Progenitor cell of endocrine pancreas (in vitro differentiated cells): ENCODE data around the gene TNFRSF17. TPM values are rescaled to one million over a fixed set of nuclear protein-coding genes. Genes with fewer than 3 reads are reported as not detected.

Experiments
- DNase-seq: peaks from one replicate; pipeline ENCODE4 v3.0.0; 2021; ENCODE audit warnings: low spot score; ENCODE audit not compliant: unreplicated experiment
- H3K27ac Mint-ChIP-seq: 2 replicates; pipeline ENCODE4 v1.8.0; 2021; ENCODE audit warnings: mild to moderate bottlenecking, moderate library complexity, mixed read lengths
- H3K27me3 Mint-ChIP-seq: 2 replicates; pipeline ENCODE4 v1.8.0; 2021; ENCODE audit warnings: mixed read lengths
- H3K36me3 Mint-ChIP-seq: 2 replicates; pipeline ENCODE4 v1.8.0; 2022; ENCODE audit warnings: mixed read lengths; ENCODE audit not compliant: insufficient read depth
- H3K4me1 Mint-ChIP-seq: 2 replicates; pipeline ENCODE4 v1.8.0; 2021; ENCODE audit warnings: low read depth, mixed read lengths
- H3K4me3 Mint-ChIP-seq: 2 replicates; pipeline ENCODE4 v1.8.0; 2021; ENCODE audit warnings: low read depth, mild to moderate bottlenecking, moderate library complexity, mixed read lengths
- H3K9me3 Mint-ChIP-seq: 2 replicates; pipeline ENCODE4 v1.8.0; 2021; ENCODE audit warnings: low read depth, mixed read lengths
- CTCF ChIP-seq: fragments of 200-600 bp; sonication (generic); IDR thresholded peaks from one replicate; pipeline ENCODE4 v1.5.0; 2021; ENCODE audit warnings: antibody characterized with exemption, mild to moderate bottlenecking; ENCODE audit not compliant: unreplicated experiment
- total RNA-seq: library from RNA; stranded (reverse); gene quantifications from 2 replicates; pipeline ENCODE4 v1.2.1, GENCODE V29; 2021

The TNFRSF17 gene
- total RNA-seq, 1 donor from 2014 or later = not detected

DNA sequence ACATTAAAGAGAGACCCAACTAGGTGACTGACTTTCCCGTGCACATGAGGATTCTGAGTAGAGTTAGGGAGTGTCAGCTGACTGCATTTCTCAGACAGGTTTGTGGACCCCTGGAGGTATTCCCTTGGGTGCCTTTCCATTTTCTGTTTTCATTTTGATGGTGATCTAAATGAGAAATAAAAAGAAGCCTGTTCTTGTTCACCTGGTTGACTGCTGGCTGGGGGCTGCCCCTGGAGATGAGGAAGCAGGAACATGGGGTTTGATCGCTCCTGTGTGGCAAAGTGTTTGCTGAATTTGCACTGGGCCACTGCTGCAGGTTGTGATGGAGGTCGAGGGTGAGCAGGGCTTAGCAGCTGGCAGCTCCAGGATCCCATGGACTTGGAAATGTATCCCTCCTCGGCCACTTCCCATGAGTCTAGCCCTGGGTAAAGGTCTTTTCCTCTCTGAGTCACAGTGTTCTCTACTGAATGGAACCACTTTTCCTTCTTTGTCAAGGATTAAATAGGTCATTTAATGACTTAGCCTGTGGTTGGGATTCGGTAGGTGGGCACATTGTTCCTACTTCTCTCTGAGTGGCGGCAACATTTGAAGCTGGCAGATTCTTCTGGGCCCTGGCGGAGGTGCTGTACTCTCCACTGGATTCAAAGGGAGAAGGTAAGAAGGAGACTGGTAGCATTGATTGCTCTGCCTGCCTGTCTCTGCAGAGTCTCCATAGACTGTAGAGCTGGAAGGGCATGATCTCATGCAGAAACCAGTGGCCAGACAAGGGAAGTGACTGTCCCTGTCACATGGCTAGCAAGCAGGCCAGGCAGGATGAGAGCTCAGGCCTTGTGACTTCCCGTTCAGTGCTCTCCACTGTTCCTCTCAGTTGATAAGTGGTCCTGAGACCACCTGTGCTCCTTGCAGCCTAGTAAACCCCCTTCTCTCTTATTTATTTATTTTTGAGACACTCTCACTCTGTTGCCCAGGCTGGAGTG is 29.4 kb downstream of the TNFRSF17 start:
- Mint-ChIP-seq H3K36me3 (no peaks in the 10 kb centered on the region), H3K4me3 (no peak overlapping the region), H3K27ac (no peak overlapping the region), H3K4me1 (peaks cover 9% of the 10 kb centered on the region), H3K27me3 (no peaks in the 10 kb centered on the region), H3K9me3 (no peaks in the 10 kb centered on the region)
- no peak for DNase-seq
- TF ChIP-seq CTCF = no peak

- H3K9me3 Mint-ChIP-seq = no peaks in the 10 kb centered on the region
- no peaks in the 10 kb centered on the region for H3K36me3 Mint-ChIP-seq
- no peak for TF ChIP-seq CTCF
- no peak overlapping the region for H3K4me3 Mint-ChIP-seq
- no peak for DNase-seq
- no peak overlapping the region for H3K27ac Mint-ChIP-seq
- no peaks in the 10 kb centered on the region for H3K27me3 Mint-ChIP-seq
- peaks cover 7% of the 10 kb centered on the region for H3K4me1 Mint-ChIP-seq
Observed at GRCh38 chr16:11996433-11997330, 31.7 kb downstream of the TNFRSF17 start.

DNA sequence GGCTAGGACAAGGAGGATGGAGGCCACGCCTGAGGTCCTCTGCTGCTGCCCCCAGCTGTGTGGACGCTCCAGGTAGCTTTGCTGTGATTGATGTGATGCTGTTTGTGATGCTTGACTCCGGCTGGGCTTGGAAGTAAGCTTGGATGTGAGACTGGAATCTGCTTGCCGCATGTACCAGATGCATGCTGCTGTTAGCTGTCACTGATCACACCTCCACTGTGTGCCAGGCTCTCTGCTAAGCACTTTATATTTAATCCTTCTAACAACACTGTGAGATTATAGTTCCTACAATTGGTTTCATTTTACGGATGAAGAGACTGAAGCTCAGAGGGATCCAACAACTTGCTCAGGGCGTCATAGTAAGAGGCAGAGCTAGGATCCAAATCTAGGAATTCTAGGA is 35.0 kb downstream of the TNFRSF17 start:
- TF ChIP-seq CTCF = no peak
- Mint-ChIP-seq H3K4me1 (peaks cover 7% of the 10 kb centered on the region), H3K27ac (no peak overlapping the region), H3K9me3 (no peaks in the 10 kb centered on the region), H3K36me3 (no peaks in the 10 kb centered on the region), H3K27me3 (no peaks in the 10 kb centered on the region), H3K4me3 (no peak overlapping the region)
- no peak for DNase-seq

GRCh38 chr16:12002447-12003006 is 37.5 kb downstream of the TNFRSF17 start:
- H3K27me3 Mint-ChIP-seq = no peaks in the 10 kb centered on the region

More at GRCh38 chr16:12002447-12003006, 37.5 kb downstream of the TNFRSF17 start:
- no peak overlapping the region for H3K4me3 Mint-ChIP-seq
- no peak for TF ChIP-seq CTCF
- no peaks in the 10 kb centered on the region for H3K36me3 Mint-ChIP-seq
- no peak overlapping the region for H3K27ac Mint-ChIP-seq
- H3K9me3 Mint-ChIP-seq = no peaks in the 10 kb centered on the region
- H3K4me1 Mint-ChIP-seq = peaks cover under 1% of the 10 kb centered on the region
- no peak for DNase-seq
